Kidney (tissue), 22 donors: ENCODE data around the gene CABP5. TPM values are rescaled to one million over a fixed set of nuclear protein-coding genes. Genes with fewer than 3 reads are reported as not detected.
A peak's percentile ranks its signal among the peaks of the same experiment; 100 is the strongest.
"Not testable (repeated sequence)": the region's sequence is repeated elsewhere in the genome, so short reads cannot be mapped to it uniquely, and the experiment has no call there.

Source experiments
- DNase-seq, 5 donors: peaks; one replicate each; pipeline ENCODE4 v3.0.0-alpha.2; 2013 to 2020
- FAIRE-seq: peaks from 2 replicates; lab custom pipeline; 2012; peaks lifted over from hg19 to GRCh38; lab: Jason Lieb, UNC
- H3K27ac ChIP-seq, 2 donors: one replicate each; pipeline ENCODE4 v1.7.0; 2013; ENCODE audit warnings: low read depth in 2 of 2, low read length in 2 of 2, inconsistent platforms in 1 of 2
- H3K27me3 ChIP-seq: one replicate; pipeline ENCODE4 v1.7.1; 2013; ENCODE audit warnings: low read length, inconsistent platforms; ENCODE audit not compliant: control insufficient read depth, insufficient read depth
- H3K36me3 ChIP-seq, 3 donors: one replicate each; pipeline versions ENCODE4 v1.7.0 to v1.7.1; 2013; ENCODE audit warnings: low read length in 3 of 3, control low read depth in 1 of 3, inconsistent platforms in 1 of 3; ENCODE audit not compliant: insufficient read depth in 3 of 3, control insufficient read depth in 2 of 3
- H3K4me1 ChIP-seq, 3 donors: one replicate each; pipeline versions ENCODE4 v1.7.0 to v1.7.1; 2013; ENCODE audit warnings: low read length in 3 of 3, inconsistent platforms in 1 of 3, low read depth in 1 of 3; ENCODE audit not compliant: control insufficient read depth in 2 of 3, insufficient read depth in 2 of 3
- H3K4me3 ChIP-seq, 3 donors: one replicate each; pipeline versions ENCODE4 v1.7.0 to v1.8.1; 2013; ENCODE audit warnings: low read length in 3 of 3, control low read depth in 1 of 3, inconsistent platforms in 1 of 3
- H3K9ac ChIP-seq, 3 donors: one replicate each; pipeline versions ENCODE4 v1.7.0 to v1.7.1; 2013; ENCODE audit warnings: low read length in 3 of 3, control low read depth in 1 of 3, inconsistent platforms in 1 of 3
- H3K9me3 ChIP-seq, 3 donors: one replicate each; pipeline versions ENCODE4 v1.7.0 to v1.7.1; 2013; ENCODE audit warnings: low read length in 3 of 3, control low read depth in 1 of 3, inconsistent platforms in 1 of 3; ENCODE audit not compliant: control insufficient read depth in 2 of 3, insufficient read depth in 1 of 3
- CTCF ChIP-seq: IDR thresholded peaks from 3 replicates; pipeline ENCODE4 v1.5.1; 2012; ENCODE audit warnings: mild to moderate bottlenecking, moderate library complexity, borderline replicate concordance; ENCODE audit not compliant: insufficient read depth; ENCODE audit errors: extremely low read depth
- intact Hi-C: fragments of 100-400 bp; cut with DNase I; formaldehyde crosslinking; loops from one replicate; pipeline ENCODE4 v1.11.1; 2022
- long read RNA-seq, 10 donors: library from polyadenylated mRNA in 1 of 10; unstranded in 1 of 10; transcript quantifications; one replicate each; pipeline ENCODE4 v2.0.0 and lab custom pipeline, GENCODE V29; 2021 to 2026
- polyA plus RNA-seq: library from polyadenylated mRNA; stranded (reverse); fragments of 350-450 nt; fragmentation: Illumina TruSeq; extraction: RNeasy Lipid Tissue Mini Kit (QIAGEN cat#74804); gene quantifications from one replicate; pipeline ENCODE4 v1.2.3, GENCODE V29; 2014; ENCODE audit warnings: low read depth, low replicate concordance; ENCODE audit not compliant: insufficient read depth
- total RNA-seq: library from RNA; stranded (reverse); fragmentation: NEBNext Ultra II Directional; extraction: Animal tissue kit (Norgen Biotek cat#: 25700); gene quantifications from one replicate; pipeline ENCODE4 v1.2.1, GENCODE V29; 2021
- donor health status: control.
- donor health status: control.
- donor health status: control.
- donor health status: control.
- donor health status: control.
- donor health status: DM: yes; HTN: yes; CAD: no.
- donor health status: Normal renal cell carcinoma (clear cell type).

Gene CABP5
- not detected for total RNA-seq
- polyA plus RNA-seq: not detected
- long read RNA-seq, donor 1: 0 reads
- long read RNA-seq, donor 2: 0 reads
- long read RNA-seq, donor 3: 0 reads
- long read RNA-seq, donor 4: 0 reads
- long read RNA-seq, donor 5: 0 reads
- long read RNA-seq, donor 6: 0 reads
- long read RNA-seq, donor 7: 0 reads
- long read RNA-seq, donor 8: 0 reads
- long read RNA-seq, donor 9: 0 reads
- long read RNA-seq, donor 10: 0 reads

DNA sequence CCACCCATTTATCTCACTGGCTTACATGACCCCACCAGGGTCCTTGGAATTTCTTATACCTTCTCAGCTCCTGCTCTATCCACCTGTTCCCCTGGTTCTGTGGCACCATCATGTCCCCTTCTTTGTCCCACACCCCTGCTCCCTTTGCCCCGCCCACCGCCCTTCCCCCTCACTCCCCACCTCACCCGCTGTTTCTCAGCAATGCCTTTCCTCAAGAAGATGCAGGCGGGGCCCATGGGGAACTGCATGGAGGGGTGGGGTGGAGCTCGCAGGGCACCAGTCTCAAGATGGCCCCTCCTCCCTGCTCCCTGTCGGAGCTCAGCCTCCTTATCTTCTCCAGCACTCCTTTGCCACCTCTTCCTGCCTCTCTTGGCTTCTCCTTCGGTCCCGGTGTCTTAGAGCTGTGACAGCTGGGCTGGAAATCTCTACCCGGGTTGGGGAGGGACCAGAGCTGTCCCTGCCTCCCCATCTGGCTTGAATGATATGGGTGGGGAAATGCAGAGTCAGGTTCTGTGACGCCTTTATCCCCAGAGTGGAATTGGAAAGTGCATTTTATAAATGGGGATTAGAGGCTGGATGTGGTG, at the start of gene CABP5:
Gene CABP5 (minus strand): TSS at position 405 of the 584 bp plus-strand sequence. CDS start 157 bp downstream, at position 248.
- Histone ChIP-seq H3K36me3 (no peaks in the 10 kb centered on the region), H3K9ac (no peak within 1 kb of the TSS), H3K4me1 (no peaks in the 10 kb centered on the region), H3K27me3 (no peaks in the 10 kb centered on the region), H3K4me3 (no peak within 1 kb of the TSS), H3K9me3 (no peaks in the 10 kb centered on the region), H3K27ac (no peak within 1 kb of the TSS)
- peak in 1 of 5 donors; percentile 65 for DNase-seq
- intact Hi-C loops: no loop called here
- no peak for FAIRE-seq
- no peak for TF ChIP-seq CTCF

DNA sequence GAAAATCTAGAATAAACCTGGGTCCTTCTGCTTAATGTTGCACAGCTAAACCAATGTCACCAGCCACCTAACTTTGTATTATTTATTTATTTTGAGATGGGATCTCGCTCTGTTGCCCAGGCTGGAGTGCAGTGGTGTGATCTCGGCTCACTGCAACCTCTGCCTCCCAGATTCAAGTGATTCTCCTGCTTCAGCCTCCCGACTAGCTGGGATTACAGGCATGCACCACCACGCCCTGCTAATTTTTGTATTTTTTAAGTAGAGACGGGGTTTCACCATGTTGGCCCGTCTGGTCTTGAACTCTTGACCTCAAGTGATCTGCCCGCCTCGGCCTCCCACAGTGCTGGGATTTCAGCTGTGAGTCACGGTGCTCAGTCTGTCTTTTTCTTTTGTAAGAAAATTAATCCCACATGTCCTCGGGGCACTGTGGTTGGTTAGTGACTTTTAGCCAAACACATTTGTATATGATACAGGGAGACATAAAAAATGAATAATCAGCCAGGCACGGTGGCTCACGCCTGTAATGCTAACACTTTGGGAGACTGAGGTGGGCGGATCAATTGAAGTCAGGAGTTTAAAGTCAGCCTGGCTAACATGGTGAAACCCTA, 47.3 kb upstream of the CABP5 start:
- intact Hi-C loops, H3K4me1 ChIP-seq: not testable (repeated sequence)

DNA sequence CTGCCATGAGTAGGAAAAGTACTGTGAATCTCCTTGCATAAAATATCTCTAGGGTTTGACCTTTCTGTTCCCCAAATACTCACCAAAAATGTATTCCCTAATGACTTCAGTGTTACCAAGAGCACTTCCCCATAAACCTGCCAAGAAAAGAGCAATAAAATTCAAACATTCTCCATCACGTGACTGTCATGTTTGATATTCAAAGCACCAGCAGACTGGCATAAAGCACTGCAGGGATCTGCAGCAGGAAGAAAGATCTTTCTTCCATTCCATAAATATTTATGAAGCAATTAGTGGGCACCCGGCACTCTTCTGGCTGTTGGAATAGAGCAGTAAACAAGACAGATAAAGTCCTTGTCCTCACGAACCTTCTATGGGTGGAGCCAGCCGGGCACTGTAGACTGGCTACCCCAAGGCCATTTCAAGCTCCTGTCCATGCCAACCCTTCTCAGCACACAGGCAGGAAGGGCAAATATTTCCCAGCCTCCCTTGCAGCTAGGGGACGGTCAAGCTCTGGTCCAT, 46.5 kb upstream of the CABP5 start:
- DNase-seq: no peak
- Histone ChIP-seq H3K4me1 (no peaks in the 10 kb centered on the region), H3K36me3 (no peaks in the 10 kb centered on the region), H3K9ac (no peak overlapping the region), H3K27me3 (no peaks in the 10 kb centered on the region), H3K9me3 (peaks cover 0 to 6% (median 0%) of the 10 kb centered on the region in 3 donors), H3K4me3 (no peak overlapping the region), H3K27ac (no peak overlapping the region)
- intact Hi-C loops: no loop called here
- TF ChIP-seq CTCF: no peak
- FAIRE-seq: no peak

More for the DNA sequence above, 47.3 kb upstream of the CABP5 start:
- not testable (repeated sequence) for H3K9ac ChIP-seq, H3K27me3 ChIP-seq, H3K4me3 ChIP-seq, H3K27ac ChIP-seq, H3K36me3 ChIP-seq, FAIRE-seq, DNase-seq, H3K9me3 ChIP-seq

- H3K27ac ChIP-seq, intact Hi-C loops, H3K4me3 ChIP-seq, H3K27me3 ChIP-seq, H3K4me1 ChIP-seq, FAIRE-seq, H3K9ac ChIP-seq, H3K36me3 ChIP-seq, DNase-seq, H3K9me3 ChIP-seq: not testable (repeated sequence)
Measured at GRCh38 chr19:48088991-48089390, 45.1 kb upstream of the CABP5 start.
